Type B pancreatic cell (in vitro differentiated cells): ENCODE measurements around the gene PIH1D1. TPM values are rescaled to one million over a fixed set of nuclear protein-coding genes. Genes with fewer than 3 reads are reported as not detected.
A peak's percentile ranks its signal among the peaks of the same experiment; 100 is the strongest.

Source experiments
- DNase-seq: peaks from one replicate; pipeline ENCODE4 v3.0.0; 2021; ENCODE audit warnings: mixed read lengths; ENCODE audit not compliant: unreplicated experiment; ENCODE audit errors: extremely low spot score
- H3K27ac Mint-ChIP-seq: 2 replicates; pipeline ENCODE4 v1.8.0; 2021; ENCODE audit warnings: mild to moderate bottlenecking, mixed read lengths
- H3K27me3 Mint-ChIP-seq: 2 replicates; pipeline ENCODE4 v1.8.0; 2021; ENCODE audit warnings: mixed read lengths
- H3K36me3 Mint-ChIP-seq: 2 replicates; pipeline ENCODE4 v1.8.0; 2021; ENCODE audit warnings: mixed read lengths
- H3K4me1 Mint-ChIP-seq: one replicate; pipeline ENCODE4 v1.8.0; 2021; ENCODE audit warnings: mixed read lengths; ENCODE audit not compliant: unreplicated experiment
- H3K4me3 Mint-ChIP-seq: 2 replicates; pipeline ENCODE4 v1.8.0; 2021; ENCODE audit warnings: mild to moderate bottlenecking, mixed read lengths
- H3K9me3 Mint-ChIP-seq: 2 replicates; pipeline ENCODE4 v1.8.0; 2021; ENCODE audit warnings: mixed read lengths
- total RNA-seq: library from RNA; stranded (reverse); gene quantifications from 2 replicates; pipeline ENCODE4 v1.2.1, GENCODE V29; 2021; ENCODE audit warnings: low replicate concordance
- TF ChIP-seq, protein P1 (sequence below): fragments of 200-600 bp; sonication (generic); conservative IDR thresholded peaks from 2 replicates; pipeline ENCODE4 v1.5.0; 2021; ENCODE audit warnings: antibody characterized with exemption, mild to moderate bottlenecking

Gene PIH1D1
- total RNA-seq, 1 donor from 2014 or later: 93.3 TPM

GRCh38 chr19:49486710-49487276, 35.2 kb upstream of the PIH1D1 start:
- H3K27me3 Mint-ChIP-seq: peaks cover 3% of the 10 kb centered on the region
- no peaks in the 10 kb centered on the region for H3K9me3 Mint-ChIP-seq
- H3K27ac Mint-ChIP-seq: peak overlapping the region; percentile 92

GRCh38 chr19:49486232-49486631, 34.6 kb upstream of the PIH1D1 start:
- Mint-ChIP-seq H3K36me3 (peaks cover 28% of the 10 kb centered on the region), H3K27me3 (peaks cover 3% of the 10 kb centered on the region), H3K9me3 (no peaks in the 10 kb centered on the region), H3K4me3 (peak overlapping the region; percentile 22), H3K4me1 (peaks cover 11% of the 10 kb centered on the region), H3K27ac (peak overlapping the region; percentile 81)
- TF ChIP-seq, protein P1, sequence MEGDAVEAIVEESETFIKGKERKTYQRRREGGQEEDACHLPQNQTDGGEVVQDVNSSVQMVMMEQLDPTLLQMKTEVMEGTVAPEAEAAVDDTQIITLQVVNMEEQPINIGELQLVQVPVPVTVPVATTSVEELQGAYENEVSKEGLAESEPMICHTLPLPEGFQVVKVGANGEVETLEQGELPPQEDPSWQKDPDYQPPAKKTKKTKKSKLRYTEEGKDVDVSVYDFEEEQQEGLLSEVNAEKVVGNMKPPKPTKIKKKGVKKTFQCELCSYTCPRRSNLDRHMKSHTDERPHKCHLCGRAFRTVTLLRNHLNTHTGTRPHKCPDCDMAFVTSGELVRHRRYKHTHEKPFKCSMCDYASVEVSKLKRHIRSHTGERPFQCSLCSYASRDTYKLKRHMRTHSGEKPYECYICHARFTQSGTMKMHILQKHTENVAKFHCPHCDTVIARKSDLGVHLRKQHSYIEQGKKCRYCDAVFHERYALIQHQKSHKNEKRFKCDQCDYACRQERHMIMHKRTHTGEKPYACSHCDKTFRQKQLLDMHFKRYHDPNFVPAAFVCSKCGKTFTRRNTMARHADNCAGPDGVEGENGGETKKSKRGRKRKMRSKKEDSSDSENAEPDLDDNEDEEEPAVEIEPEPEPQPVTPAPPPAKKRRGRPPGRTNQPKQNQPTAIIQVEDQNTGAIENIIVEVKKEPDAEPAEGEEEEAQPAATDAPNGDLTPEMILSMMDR: no peak
- DNase-seq: no peak

More at GRCh38 chr19:49486710-49487276, 35.2 kb upstream of the PIH1D1 start:
- TF ChIP-seq, protein P1: peak; percentile 61
- no peak for DNase-seq
- peak overlapping the region; percentile 98 for H3K4me3 Mint-ChIP-seq
- peaks cover 11% of the 10 kb centered on the region for H3K4me1 Mint-ChIP-seq
- H3K36me3 Mint-ChIP-seq: peaks cover 30% of the 10 kb centered on the region

DNA sequence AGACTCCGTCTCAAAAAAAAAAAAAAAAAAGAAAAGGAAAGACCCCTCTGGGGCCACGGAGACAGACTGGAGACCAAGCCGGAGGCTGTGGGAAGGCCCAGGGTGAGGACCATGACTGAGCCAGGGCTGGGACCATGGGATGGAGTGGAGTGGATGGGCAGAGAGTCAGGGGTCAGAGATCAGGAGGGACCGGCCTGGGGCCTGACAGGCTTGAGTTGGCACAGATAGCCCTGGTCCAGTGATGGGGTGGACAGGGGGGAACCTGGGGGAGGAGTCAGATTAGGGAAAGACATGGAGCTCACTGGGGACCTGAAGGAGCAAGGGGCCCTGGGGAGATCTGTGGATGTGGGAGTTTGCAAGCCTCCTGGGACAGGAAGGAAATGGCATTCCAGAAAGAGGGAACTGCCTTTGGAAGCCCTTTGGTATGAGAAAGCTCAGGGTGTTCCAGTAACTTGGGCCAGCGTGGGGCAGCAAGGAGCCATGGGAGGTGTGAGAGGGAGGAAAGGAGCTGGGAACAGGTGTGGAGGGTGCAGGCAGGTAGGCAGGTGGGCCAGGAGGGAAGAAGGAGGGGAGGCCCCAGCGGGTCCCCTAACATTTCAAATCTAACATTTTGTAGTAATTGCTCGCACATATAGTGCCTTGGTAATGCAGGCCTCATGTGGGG, 29.5 kb upstream of the PIH1D1 start:
- Mint-ChIP-seq H3K4me1 (peaks cover 3% of the 10 kb centered on the region), H3K4me3 (no peak overlapping the region), H3K9me3 (no peaks in the 10 kb centered on the region), H3K27ac (no peak overlapping the region), H3K27me3 (peaks cover 3% of the 10 kb centered on the region), H3K36me3 (no peaks in the 10 kb centered on the region)
- no peak for DNase-seq
- TF ChIP-seq, protein P1: no peak

GRCh38 chr19:49479975-49480628, 28.5 kb upstream of the PIH1D1 start:
- no peaks in the 10 kb centered on the region for H3K9me3 Mint-ChIP-seq
- no peak overlapping the region for H3K27ac Mint-ChIP-seq
- peaks cover 12% of the 10 kb centered on the region for H3K27me3 Mint-ChIP-seq
- peaks cover 7% of the 10 kb centered on the region for H3K4me1 Mint-ChIP-seq
- H3K36me3 Mint-ChIP-seq: no peaks in the 10 kb centered on the region
- H3K4me3 Mint-ChIP-seq: no peak overlapping the region
- DNase-seq: no peak
- TF ChIP-seq, protein P1: no peak

DNA sequence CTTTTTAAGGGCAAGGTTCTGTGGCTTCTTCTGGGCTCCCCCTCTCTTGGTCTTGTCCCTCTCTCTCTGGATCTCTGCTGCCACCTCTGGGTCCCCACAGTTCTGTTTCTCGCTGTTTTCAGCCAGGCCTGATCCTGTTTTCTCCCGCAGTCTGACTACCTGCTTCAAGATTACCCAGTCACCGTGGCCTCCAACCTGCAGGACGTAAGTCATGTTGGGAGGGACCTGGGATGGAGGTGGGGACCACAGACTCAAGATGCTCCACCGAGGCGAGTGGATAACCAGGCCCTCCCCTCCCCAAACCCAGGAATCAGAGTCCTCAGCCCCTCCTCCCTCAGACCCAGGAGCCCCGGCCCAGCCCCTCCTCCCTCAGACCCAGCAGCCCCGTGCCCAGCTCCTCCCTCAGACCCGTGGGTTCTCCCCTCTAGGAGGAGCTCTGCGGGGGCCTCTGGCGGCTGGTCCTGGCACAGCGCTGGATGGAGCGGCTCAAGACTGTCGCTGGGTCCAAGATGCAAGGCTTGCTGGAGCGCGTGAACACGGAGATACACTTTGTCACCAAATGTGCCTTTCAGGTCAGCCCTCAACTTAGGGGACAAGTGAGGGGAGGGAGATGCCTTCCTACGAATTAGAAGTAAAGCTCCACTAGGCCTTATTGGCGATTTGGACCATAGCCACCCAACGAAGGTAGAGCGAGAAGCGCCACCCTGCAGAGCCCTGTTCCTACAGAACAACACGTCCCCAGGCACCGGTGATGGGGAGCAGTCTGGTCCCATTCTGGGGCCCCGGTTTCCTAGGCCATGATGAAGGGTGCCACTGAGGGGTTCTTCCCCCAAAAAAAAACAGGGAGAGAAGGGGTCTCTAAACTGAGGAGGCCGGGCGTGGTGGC, 24.6 kb upstream of the PIH1D1 start:
- no peak for DNase-seq
- Mint-ChIP-seq H3K27ac (no peak overlapping the region), H3K4me3 (peak overlapping the region; percentile 44), H3K36me3 (no peaks in the 10 kb centered on the region), H3K27me3 (peaks cover 22% of the 10 kb centered on the region), H3K9me3 (no peaks in the 10 kb centered on the region), H3K4me1 (peaks cover 7% of the 10 kb centered on the region)
- TF ChIP-seq, protein P1: peak; percentile 75
